Astrocyte (in vitro differentiated cells and primary cell): ENCODE results near the gene COQ10B. TPM values are rescaled to one million over a fixed set of nuclear protein-coding genes. Genes with fewer than 3 reads are reported as not detected.

Source experiments
- DNase-seq: peaks from one replicate; pipeline ENCODE4 v3.0.0-alpha.2; 2010; ENCODE audit warnings: low read depth
- FAIRE-seq: peaks from 2 replicates; lab custom pipeline; 2011; peaks lifted over from hg19 to GRCh38; lab: Jason Lieb, UNC
- H2AFZ ChIP-seq: 2 replicates; pipeline ENCODE4 v1.6.0; 2012; ENCODE audit warnings: low read depth, low read length, inconsistent platforms
- H3K27ac ChIP-seq: 2 replicates; pipeline ENCODE4 v1.5.1; 2011; ENCODE audit warnings: low read depth, low read length, inconsistent platforms
- H3K27me3 ChIP-seq: 2 replicates; pipeline ENCODE4 v1.6.0; 2011; ENCODE audit warnings: low read length, inconsistent platforms; ENCODE audit not compliant: insufficient read depth
- H3K36me3 ChIP-seq: 2 replicates; pipeline ENCODE4 v1.5.1; 2011; ENCODE audit warnings: low read length, inconsistent platforms; ENCODE audit not compliant: insufficient read depth
- H3K4me1 ChIP-seq: 2 replicates; pipeline ENCODE4 v1.5.1; 2011; ENCODE audit warnings: low read length, inconsistent platforms; ENCODE audit not compliant: insufficient read depth
- H3K4me2 ChIP-seq: 2 replicates; pipeline ENCODE4 v1.6.0; 2012; ENCODE audit warnings: low read length, inconsistent platforms
- H3K4me3 ChIP-seq: 2 replicates; pipeline ENCODE4 v1.5.1; 2011; ENCODE audit warnings: low read depth, mild to moderate bottlenecking, low read length, inconsistent platforms; ENCODE audit not compliant: insufficient read depth
- H3K79me2 ChIP-seq: 2 replicates; pipeline ENCODE4 v1.6.0; 2012; ENCODE audit warnings: mild to moderate bottlenecking, low read length, inconsistent platforms; ENCODE audit not compliant: insufficient read depth
- H3K9ac ChIP-seq: 2 replicates; pipeline ENCODE4 v1.6.0; 2012; ENCODE audit warnings: mild to moderate bottlenecking, low read length, inconsistent platforms
- H3K9me3 ChIP-seq: 2 replicates; pipeline ENCODE4 v1.5.1; 2012; ENCODE audit warnings: low read depth, mild to moderate bottlenecking, low read length, inconsistent platforms; ENCODE audit not compliant: insufficient read depth
- H4K20me1 ChIP-seq: 2 replicates; pipeline ENCODE4 v1.6.0; 2012; ENCODE audit warnings: low read length, inconsistent platforms; ENCODE audit not compliant: insufficient read depth
- H3K27ac Mint-ChIP-seq: one replicate; pipeline ENCODE4 v1.8.0; 2021; ENCODE audit warnings: mild to moderate bottlenecking, mixed read lengths; ENCODE audit not compliant: unreplicated experiment
- H3K27me3 Mint-ChIP-seq: one replicate; pipeline ENCODE4 v1.8.0; 2021; ENCODE audit warnings: low read depth, mixed read lengths; ENCODE audit not compliant: unreplicated experiment
- H3K36me3 Mint-ChIP-seq: one replicate; pipeline ENCODE4 v1.8.0; 2021; ENCODE audit warnings: low read depth, mixed read lengths; ENCODE audit not compliant: unreplicated experiment
- H3K4me1 Mint-ChIP-seq: one replicate; pipeline ENCODE4 v1.8.0; 2021; ENCODE audit warnings: low read depth, mixed read lengths; ENCODE audit not compliant: unreplicated experiment
- H3K4me3 Mint-ChIP-seq: one replicate; pipeline ENCODE4 v1.8.0; 2021; ENCODE audit warnings: mild to moderate bottlenecking, moderate library complexity, mixed read lengths; ENCODE audit not compliant: unreplicated experiment
- H3K9me3 Mint-ChIP-seq: one replicate; pipeline ENCODE4 v1.8.0; 2021; ENCODE audit warnings: mild to moderate bottlenecking, mixed read lengths; ENCODE audit not compliant: unreplicated experiment
- CTCF ChIP-seq: IDR thresholded peaks from 2 replicates; pipeline ENCODE4 v1.5.1; 2011; ENCODE audit warnings: low read depth, mild to moderate bottlenecking, inconsistent platforms, low read length, moderate library complexity; ENCODE audit not compliant: insufficient read depth
- EZH2 ChIP-seq: IDR thresholded peaks from 2 replicates; pipeline ENCODE4 v1.6.1; 2012; ENCODE audit warnings: mild to moderate bottlenecking, low read length, inconsistent platforms; ENCODE audit not compliant: insufficient read depth
- total RNA-seq: library from RNA; stranded (reverse); gene quantifications from 2 replicates; pipeline ENCODE4 v1.2.1, GENCODE V29; 2021

COQ10B gene
- total RNA-seq, 1 donor from 2014 or later = 46.0 TPM

- H3K4me3 Mint-ChIP-seq = no peak overlapping the region
- Histone ChIP-seq H3K4me2 (peak overlapping the region; percentile 7), H3K36me3 (peaks cover 34% of the 10 kb centered on the region), H3K4me1 (no peaks in the 10 kb centered on the region), H2AFZ (no peak overlapping the region), H4K20me1 (peaks cover 49% of the 10 kb centered on the region), H3K27ac (no peak overlapping the region), H3K4me3 (no peak overlapping the region), H3K9ac (no peak overlapping the region), H3K27me3 (no peaks in the 10 kb centered on the region), H3K79me2 (peaks cover 48% of the 10 kb centered on the region), H3K9me3 (no peaks in the 10 kb centered on the region)
- no peak overlapping the region for H3K27ac Mint-ChIP-seq
- H3K4me1 Mint-ChIP-seq = peaks cover 8% of the 10 kb centered on the region
- peaks cover 6% of the 10 kb centered on the region for H3K36me3 Mint-ChIP-seq
- H3K27me3 Mint-ChIP-seq = no peaks in the 10 kb centered on the region
- no peak for TF ChIP-seq CTCF
- no peak for TF ChIP-seq EZH2
- H3K9me3 Mint-ChIP-seq = no peaks in the 10 kb centered on the region
- DNase-seq (peak; percentile 30), FAIRE-seq (no peak)
These were observed 10.8 kb downstream of the COQ10B start for GRCh38 chr2:197464175-197464574.

- Mint-ChIP-seq H3K27me3 (no peaks in the 10 kb centered on the region), H3K27ac (no peak overlapping the region), H3K4me3 (no peak overlapping the region), H3K9me3 (no peaks in the 10 kb centered on the region), H3K36me3 (peaks cover 7% of the 10 kb centered on the region), H3K4me1 (no peaks in the 10 kb centered on the region)
- Histone ChIP-seq H3K27me3 (no peaks in the 10 kb centered on the region), H3K79me2 (peaks cover 12% of the 10 kb centered on the region), H3K36me3 (peaks cover 57% of the 10 kb centered on the region), H4K20me1 (peaks cover 11% of the 10 kb centered on the region), H2AFZ (no peak overlapping the region), H3K4me1 (no peaks in the 10 kb centered on the region), H3K4me2 (no peak overlapping the region), H3K9me3 (no peaks in the 10 kb centered on the region), H3K4me3 (no peak overlapping the region), H3K27ac (no peak overlapping the region), H3K9ac (no peak overlapping the region)
- TF ChIP-seq CTCF = no peak
- no peak for TF ChIP-seq EZH2
- DNase-seq = no peak
- FAIRE-seq = no peak
These were observed 18.8 kb downstream of the COQ10B start for GRCh38 chr2:197472166-197472565.

GRCh38 chr2:197477797-197478196, 24.4 kb downstream of the COQ10B start:
- no peaks in the 10 kb centered on the region for H4K20me1 ChIP-seq
- H3K4me3 Mint-ChIP-seq = no peak overlapping the region
- peaks cover 1% of the 10 kb centered on the region for H3K9me3 Mint-ChIP-seq
- no peaks in the 10 kb centered on the region for H3K9me3 ChIP-seq
- no peak for DNase-seq
- no peak overlapping the region for H3K4me2 ChIP-seq
- no peak overlapping the region for H3K27ac Mint-ChIP-seq
- H3K4me3 ChIP-seq = no peak overlapping the region
- H3K36me3 Mint-ChIP-seq = peaks cover 19% of the 10 kb centered on the region
- H3K9ac ChIP-seq = no peak overlapping the region
- FAIRE-seq = no peak
- no peak overlapping the region for H2AFZ ChIP-seq
- H3K27ac ChIP-seq = no peak overlapping the region
- no peaks in the 10 kb centered on the region for H3K27me3 ChIP-seq
- peaks cover 25% of the 10 kb centered on the region for H3K36me3 ChIP-seq
- no peaks in the 10 kb centered on the region for H3K4me1 Mint-ChIP-seq
- H3K79me2 ChIP-seq = no peaks in the 10 kb centered on the region
- H3K27me3 Mint-ChIP-seq = no peaks in the 10 kb centered on the region
- no peaks in the 10 kb centered on the region for H3K4me1 ChIP-seq
- no peak for TF ChIP-seq CTCF
- no peak for TF ChIP-seq EZH2
